Liver (tissue), 9 donors: ENCODE results near the gene THTPA. TPM values are rescaled to one million over a fixed set of nuclear protein-coding genes. Genes with fewer than 3 reads are reported as not detected.

Experiments used
- DNase-seq: peaks from one replicate; pipeline ENCODE4 v3.0.0-alpha.2; 2017; ENCODE audit warnings: low spot score
- H3K27ac ChIP-seq, 2 donors: one replicate each; pipeline ENCODE4 v1.7.0; 2013; ENCODE audit warnings: inconsistent platforms in 2 of 2, low read length in 2 of 2, control low read depth in 1 of 2, low read depth in 1 of 2, mild to moderate bottlenecking in 1 of 2
- H3K27me3 ChIP-seq, 4 donors: one replicate each; pipeline versions ENCODE4 v1.6.1 to v1.7.0; 2013; ENCODE audit warnings: low read length in 3 of 4, inconsistent platforms in 1 of 4, mild to moderate bottlenecking in 1 of 4, moderate library complexity in 1 of 4; ENCODE audit not compliant: control insufficient read depth in 4 of 4, insufficient read depth in 4 of 4
- H3K36me3 ChIP-seq, 4 donors: one replicate each; pipeline versions ENCODE4 v1.6.1 to v1.7.0; 2013; ENCODE audit warnings: low read length in 3 of 4, mild to moderate bottlenecking in 3 of 4, low read depth in 1 of 4, moderate library complexity in 1 of 4; ENCODE audit not compliant: control insufficient read depth in 4 of 4, insufficient read depth in 3 of 4
- H3K4me1 ChIP-seq, 4 donors: one replicate each; pipeline versions ENCODE4 v1.6.1 to v1.7.0; 2013; ENCODE audit warnings: low read length in 3 of 4, mild to moderate bottlenecking in 3 of 4, moderate library complexity in 1 of 4; ENCODE audit not compliant: control insufficient read depth in 4 of 4, insufficient read depth in 4 of 4
- H3K4me3 ChIP-seq, 3 donors: one replicate each; pipeline versions ENCODE4 v1.6.1 to v1.7.0; 2013; ENCODE audit warnings: low read length in 3 of 3, control low read depth in 1 of 3, low read depth in 1 of 3, mild to moderate bottlenecking in 1 of 3
- H3K9ac ChIP-seq, 2 donors: one replicate each; pipeline ENCODE4 v1.7.0; 2013; ENCODE audit warnings: low read length in 2 of 2, mild to moderate bottlenecking in 2 of 2, moderate library complexity in 2 of 2, control low read depth in 1 of 2, low read depth in 1 of 2
- H3K9me3 ChIP-seq, 4 donors: one replicate each; pipeline versions ENCODE4 v1.6.1 to v1.7.0; 2013; ENCODE audit warnings: low read length in 3 of 4; ENCODE audit not compliant: control insufficient read depth in 4 of 4
- EGR1 ChIP-seq, 2 donors: IDR thresholded peaks; 2 replicates each; pipeline ENCODE4 v1.6.1; 2016 to 2018; ENCODE audit warnings: antibody characterized with exemption in 2 of 2, low read depth in 2 of 2
- FOXA1 ChIP-seq: IDR thresholded peaks from 2 replicates; pipeline ENCODE4 v1.6.1; 2016; ENCODE audit warnings: antibody characterized with exemption
- FOXA2 ChIP-seq: IDR thresholded peaks from 2 replicates; pipeline ENCODE4 v1.6.1; 2016; ENCODE audit warnings: antibody characterized with exemption
- GABPA ChIP-seq, 2 donors: IDR thresholded peaks in 1 of 2; conservative IDR thresholded peaks in 1 of 2; 2 replicates each; pipeline ENCODE4 v1.6.1; 2016; ENCODE audit warnings: antibody characterized with exemption in 2 of 2, mild to moderate bottlenecking in 1 of 2, moderate library complexity in 1 of 2
- HNF4A ChIP-seq, 2 donors: conservative IDR thresholded peaks; 2 replicates each; pipeline ENCODE4 v1.6.1; 2016; ENCODE audit warnings: antibody characterized with exemption in 2 of 2, mild to moderate bottlenecking in 2 of 2
- HNF4G ChIP-seq: IDR thresholded peaks from 2 replicates; pipeline ENCODE4 v1.6.1; 2016; ENCODE audit warnings: antibody characterized with exemption
- JUND ChIP-seq, 2 donors: IDR thresholded peaks; 2 replicates each; pipeline ENCODE4 v1.6.1; 2016; ENCODE audit warnings: antibody characterized with exemption in 2 of 2
- NR2F2 ChIP-seq: IDR thresholded peaks from 2 replicates; pipeline ENCODE4 v1.6.1; 2016; ENCODE audit warnings: antibody characterized with exemption
- RAD21 ChIP-seq, 2 donors: IDR thresholded peaks; 2 replicates each; pipeline ENCODE4 v1.6.1; 2016; ENCODE audit warnings: antibody characterized with exemption in 2 of 2, mild to moderate bottlenecking in 2 of 2
- RXRA ChIP-seq, 2 donors: IDR thresholded peaks; 2 replicates each; pipeline ENCODE4 v1.6.1; 2017 to 2018; ENCODE audit warnings: antibody characterized with exemption in 2 of 2, mild to moderate bottlenecking in 1 of 2
- SP1 ChIP-seq: IDR thresholded peaks from 2 replicates; pipeline ENCODE4 v1.6.1; 2018; ENCODE audit warnings: antibody characterized with exemption, mild to moderate bottlenecking
- TAF1 ChIP-seq: conservative IDR thresholded peaks from 2 replicates; pipeline ENCODE4 v1.6.1; 2016; ENCODE audit warnings: antibody characterized with exemption, mild to moderate bottlenecking
- YY1 ChIP-seq: IDR thresholded peaks from 2 replicates; pipeline ENCODE4 v1.6.1; 2016; ENCODE audit warnings: antibody characterized with exemption, mild to moderate bottlenecking
- WGBS: extraction: QIAGEN DNeasy Blood & Tissue Kit; methylation state at CpG from one replicate; pipeline ENCODE4 v1.1.7; 2013; 5-methylcytosine and 5-hydroxymethylcytosine counted together
- polyA plus RNA-seq, 2 donors: library from polyadenylated mRNA; stranded (reverse) in 1 of 2; unstranded in 1 of 2; fragments of 200-250 nt in 1 of 2; fragments of >200 nt in 1 of 2; fragmentation: Nextera tagmentation in 1 of 2; extraction: Ambion mirVana in 1 of 2; gene quantifications; one replicate each; pipeline versions ENCODE4 v1.2.1 to v1.2.3, GENCODE V29; 2013 to 2015
- total RNA-seq, 2 donors: library from RNA; depleted of rRNA; stranded (reverse); fragments of >200 nt; gene quantifications; one replicate each; pipeline ENCODE4 v1.2.3, GENCODE V29; 2014
- TF ChIP-seq, protein P1 (sequence below): IDR thresholded peaks from 2 replicates; pipeline ENCODE4 v1.6.1; 2016; ENCODE audit warnings: antibody characterized with exemption
- TF ChIP-seq, protein P2 (sequence below): IDR thresholded peaks from 2 replicates; pipeline ENCODE4 v1.6.1; 2016; ENCODE audit warnings: antibody characterized with exemption
- TF ChIP-seq, protein P3 (sequence below): IDR thresholded peaks from 2 replicates; pipeline ENCODE4 v1.6.1; 2016; ENCODE audit warnings: antibody characterized with exemption, mild to moderate bottlenecking
- TF ChIP-seq, protein P4 (sequence below): fragments of 150-350 bp; IDR thresholded peaks from 2 replicates; pipeline ENCODE4 v1.5.1; 2017; ENCODE audit warnings: improper control_type of control experiment, low read depth, low read length; ENCODE audit not compliant: missing input control
- TF ChIP-seq, protein P5 (sequence below): IDR thresholded peaks from 2 replicates; pipeline ENCODE4 v1.6.1; 2016; ENCODE audit warnings: antibody characterized with exemption
- donor health status: healthy.
- donor health status: healthy.
- donor health status: healthy.
- donor health status: healthy.
- donor health status: healthy.

The THTPA gene
- total and polyA plus RNA-seq, 4 donors: 7.3 to 19.8 (median 9.9) TPM

DNA sequence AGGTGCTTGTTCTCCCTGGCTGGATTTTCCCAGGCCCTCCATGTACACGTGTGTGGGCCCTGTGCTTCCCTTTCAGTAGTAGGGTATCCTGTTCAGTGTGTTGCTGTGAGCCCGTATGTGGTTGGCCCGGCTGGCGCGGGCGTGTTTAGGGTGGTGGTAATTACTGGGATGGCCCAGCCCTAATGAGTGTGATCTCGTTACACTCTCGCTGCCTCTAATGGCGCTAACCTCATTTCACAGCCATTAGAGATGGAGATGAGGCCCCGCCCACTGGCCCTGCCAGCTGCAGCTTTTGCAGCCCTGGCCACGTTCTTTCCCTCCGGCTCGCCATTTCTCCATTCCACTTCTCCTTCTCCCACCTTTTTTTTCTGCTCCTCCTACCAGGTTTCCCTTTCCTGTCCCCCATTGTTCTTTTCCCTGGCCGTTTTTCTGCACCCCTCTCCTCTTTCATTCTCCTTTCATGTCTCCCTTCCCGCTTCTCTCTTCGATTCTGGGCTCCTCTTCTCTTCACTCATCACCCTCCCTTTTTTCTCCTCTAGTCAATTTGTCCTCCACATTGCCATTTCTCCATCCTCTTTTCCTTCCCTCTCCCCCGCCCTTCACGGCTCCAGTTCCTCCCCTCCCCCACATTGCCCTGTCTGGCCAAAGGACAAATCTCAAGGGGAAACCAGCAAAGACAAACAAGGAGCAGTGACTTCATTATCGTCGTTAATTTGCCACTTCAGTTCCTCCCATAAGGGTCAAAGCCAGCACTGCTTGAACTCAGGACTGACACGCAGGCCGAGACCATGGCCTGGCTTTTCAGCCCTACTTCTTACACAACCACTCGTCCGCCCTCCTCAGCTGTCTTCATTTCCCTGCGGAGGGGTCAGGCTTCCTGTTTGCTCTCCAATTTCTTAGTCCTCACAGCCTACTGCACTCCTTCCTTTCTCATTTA is 11.3 kb upstream of the THTPA start:
- Histone ChIP-seq H3K27ac (no peak overlapping the region), H3K9ac (no peak overlapping the region), H3K27me3 (no peaks in the 10 kb centered on the region), H3K4me1 (no peaks in the 10 kb centered on the region), H3K4me3 (no peak overlapping the region), H3K36me3 (no peaks in the 10 kb centered on the region), H3K9me3 (no peaks in the 10 kb centered on the region)
- no peak for TF ChIP-seq EGR1 (IDR thresholded peaks at IDR 0.05; ENCODE audit: low read depth in 2 of 2)
- no peak for TF ChIP-seq NR2F2
- TF ChIP-seq FOXA1: no peak
- TF ChIP-seq TAF1: no peak
- TF ChIP-seq, protein P1, sequence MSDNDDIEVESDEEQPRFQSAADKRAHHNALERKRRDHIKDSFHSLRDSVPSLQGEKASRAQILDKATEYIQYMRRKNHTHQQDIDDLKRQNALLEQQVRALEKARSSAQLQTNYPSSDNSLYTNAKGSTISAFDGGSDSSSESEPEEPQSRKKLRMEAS: no peak
- TF ChIP-seq, protein P2, sequence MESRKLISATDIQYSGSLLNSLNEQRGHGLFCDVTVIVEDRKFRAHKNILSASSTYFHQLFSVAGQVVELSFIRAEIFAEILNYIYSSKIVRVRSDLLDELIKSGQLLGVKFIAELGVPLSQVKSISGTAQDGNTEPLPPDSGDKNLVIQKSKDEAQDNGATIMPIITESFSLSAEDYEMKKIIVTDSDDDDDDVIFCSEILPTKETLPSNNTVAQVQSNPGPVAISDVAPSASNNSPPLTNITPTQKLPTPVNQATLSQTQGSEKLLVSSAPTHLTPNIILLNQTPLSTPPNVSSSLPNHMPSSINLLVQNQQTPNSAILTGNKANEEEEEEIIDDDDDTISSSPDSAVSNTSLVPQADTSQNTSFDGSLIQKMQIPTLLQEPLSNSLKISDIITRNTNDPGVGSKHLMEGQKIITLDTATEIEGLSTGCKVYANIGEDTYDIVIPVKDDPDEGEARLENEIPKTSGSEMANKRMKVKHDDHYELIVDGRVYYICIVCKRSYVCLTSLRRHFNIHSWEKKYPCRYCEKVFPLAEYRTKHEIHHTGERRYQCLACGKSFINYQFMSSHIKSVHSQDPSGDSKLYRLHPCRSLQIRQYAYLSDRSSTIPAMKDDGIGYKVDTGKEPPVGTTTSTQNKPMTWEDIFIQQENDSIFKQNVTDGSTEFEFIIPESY: no peak
- TF ChIP-seq, protein P3, sequence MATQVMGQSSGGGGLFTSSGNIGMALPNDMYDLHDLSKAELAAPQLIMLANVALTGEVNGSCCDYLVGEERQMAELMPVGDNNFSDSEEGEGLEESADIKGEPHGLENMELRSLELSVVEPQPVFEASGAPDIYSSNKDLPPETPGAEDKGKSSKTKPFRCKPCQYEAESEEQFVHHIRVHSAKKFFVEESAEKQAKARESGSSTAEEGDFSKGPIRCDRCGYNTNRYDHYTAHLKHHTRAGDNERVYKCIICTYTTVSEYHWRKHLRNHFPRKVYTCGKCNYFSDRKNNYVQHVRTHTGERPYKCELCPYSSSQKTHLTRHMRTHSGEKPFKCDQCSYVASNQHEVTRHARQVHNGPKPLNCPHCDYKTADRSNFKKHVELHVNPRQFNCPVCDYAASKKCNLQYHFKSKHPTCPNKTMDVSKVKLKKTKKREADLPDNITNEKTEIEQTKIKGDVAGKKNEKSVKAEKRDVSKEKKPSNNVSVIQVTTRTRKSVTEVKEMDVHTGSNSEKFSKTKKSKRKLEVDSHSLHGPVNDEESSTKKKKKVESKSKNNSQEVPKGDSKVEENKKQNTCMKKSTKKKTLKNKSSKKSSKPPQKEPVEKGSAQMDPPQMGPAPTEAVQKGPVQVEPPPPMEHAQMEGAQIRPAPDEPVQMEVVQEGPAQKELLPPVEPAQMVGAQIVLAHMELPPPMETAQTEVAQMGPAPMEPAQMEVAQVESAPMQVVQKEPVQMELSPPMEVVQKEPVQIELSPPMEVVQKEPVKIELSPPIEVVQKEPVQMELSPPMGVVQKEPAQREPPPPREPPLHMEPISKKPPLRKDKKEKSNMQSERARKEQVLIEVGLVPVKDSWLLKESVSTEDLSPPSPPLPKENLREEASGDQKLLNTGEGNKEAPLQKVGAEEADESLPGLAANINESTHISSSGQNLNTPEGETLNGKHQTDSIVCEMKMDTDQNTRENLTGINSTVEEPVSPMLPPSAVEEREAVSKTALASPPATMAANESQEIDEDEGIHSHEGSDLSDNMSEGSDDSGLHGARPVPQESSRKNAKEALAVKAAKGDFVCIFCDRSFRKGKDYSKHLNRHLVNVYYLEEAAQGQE: no peak
- TF ChIP-seq JUND (IDR thresholded peaks at IDR 0.05): no peak
- no peak for TF ChIP-seq SP1
- no peak for TF ChIP-seq RXRA (IDR thresholded peaks at IDR 0.05)
- TF ChIP-seq GABPA (IDR thresholded peaks at IDR 0.05 in 1 of 2, conservative IDR thresholded peaks at IDR 0.05 in 1 of 2): no peak
- no peak for TF ChIP-seq FOXA2
- TF ChIP-seq RAD21 (IDR thresholded peaks at IDR 0.05): no peak
- no peak for TF ChIP-seq HNF4A (conservative IDR thresholded peaks at IDR 0.05)
- no peak for TF ChIP-seq YY1
- no peak for TF ChIP-seq HNF4G
- TF ChIP-seq, protein P4, sequence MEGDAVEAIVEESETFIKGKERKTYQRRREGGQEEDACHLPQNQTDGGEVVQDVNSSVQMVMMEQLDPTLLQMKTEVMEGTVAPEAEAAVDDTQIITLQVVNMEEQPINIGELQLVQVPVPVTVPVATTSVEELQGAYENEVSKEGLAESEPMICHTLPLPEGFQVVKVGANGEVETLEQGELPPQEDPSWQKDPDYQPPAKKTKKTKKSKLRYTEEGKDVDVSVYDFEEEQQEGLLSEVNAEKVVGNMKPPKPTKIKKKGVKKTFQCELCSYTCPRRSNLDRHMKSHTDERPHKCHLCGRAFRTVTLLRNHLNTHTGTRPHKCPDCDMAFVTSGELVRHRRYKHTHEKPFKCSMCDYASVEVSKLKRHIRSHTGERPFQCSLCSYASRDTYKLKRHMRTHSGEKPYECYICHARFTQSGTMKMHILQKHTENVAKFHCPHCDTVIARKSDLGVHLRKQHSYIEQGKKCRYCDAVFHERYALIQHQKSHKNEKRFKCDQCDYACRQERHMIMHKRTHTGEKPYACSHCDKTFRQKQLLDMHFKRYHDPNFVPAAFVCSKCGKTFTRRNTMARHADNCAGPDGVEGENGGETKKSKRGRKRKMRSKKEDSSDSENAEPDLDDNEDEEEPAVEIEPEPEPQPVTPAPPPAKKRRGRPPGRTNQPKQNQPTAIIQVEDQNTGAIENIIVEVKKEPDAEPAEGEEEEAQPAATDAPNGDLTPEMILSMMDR: no peak
- TF ChIP-seq, protein P5, sequence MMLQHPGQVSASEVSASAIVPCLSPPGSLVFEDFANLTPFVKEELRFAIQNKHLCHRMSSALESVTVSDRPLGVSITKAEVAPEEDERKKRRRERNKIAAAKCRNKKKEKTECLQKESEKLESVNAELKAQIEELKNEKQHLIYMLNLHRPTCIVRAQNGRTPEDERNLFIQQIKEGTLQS: no peak
- no peak for DNase-seq
- WGBS: 62% methylated on average over 25 of the region's 25 CpGs
